PC-9 (cell line): ENCODE results near the gene C1orf74.

Source experiments
- EZH2 ChIP-seq: fragments of 200-600 bp; sonication (generic); IDR thresholded peaks from 2 replicates; pipeline ENCODE4 v1.8.0; 2017; ENCODE audit warnings: antibody characterized with exemption, low read depth
- TF ChIP-seq, protein P1 (sequence below): fragments of 200-600 bp; sonication (generic); conservative IDR thresholded peaks from 2 replicates; pipeline ENCODE4 v1.6.1; 2017; ENCODE audit warnings: mixed run types, antibody characterized with exemption, mild to moderate bottlenecking, moderate library complexity

DNA sequence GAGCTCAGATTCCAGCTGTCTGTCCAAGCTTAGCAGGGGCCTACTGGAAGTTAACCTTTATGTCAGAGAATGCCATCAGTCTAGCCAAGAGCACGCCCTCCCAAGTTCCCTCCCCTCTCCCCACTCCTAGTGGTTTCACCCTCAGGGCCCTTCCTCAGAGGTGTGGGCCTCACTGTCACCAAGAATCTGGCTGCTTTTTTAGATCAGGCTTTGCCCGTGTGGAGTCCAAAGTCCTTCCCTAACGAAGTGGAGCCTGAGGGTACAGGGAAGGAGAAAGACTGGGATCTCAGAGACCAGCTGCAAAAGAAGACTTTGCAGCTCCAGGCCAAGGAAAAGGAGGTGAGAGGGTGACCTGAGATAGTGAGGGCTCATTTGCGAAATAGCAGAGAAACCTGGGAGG lies 4.1 kb downstream of the C1orf74 start:
- TF ChIP-seq, protein P1, sequence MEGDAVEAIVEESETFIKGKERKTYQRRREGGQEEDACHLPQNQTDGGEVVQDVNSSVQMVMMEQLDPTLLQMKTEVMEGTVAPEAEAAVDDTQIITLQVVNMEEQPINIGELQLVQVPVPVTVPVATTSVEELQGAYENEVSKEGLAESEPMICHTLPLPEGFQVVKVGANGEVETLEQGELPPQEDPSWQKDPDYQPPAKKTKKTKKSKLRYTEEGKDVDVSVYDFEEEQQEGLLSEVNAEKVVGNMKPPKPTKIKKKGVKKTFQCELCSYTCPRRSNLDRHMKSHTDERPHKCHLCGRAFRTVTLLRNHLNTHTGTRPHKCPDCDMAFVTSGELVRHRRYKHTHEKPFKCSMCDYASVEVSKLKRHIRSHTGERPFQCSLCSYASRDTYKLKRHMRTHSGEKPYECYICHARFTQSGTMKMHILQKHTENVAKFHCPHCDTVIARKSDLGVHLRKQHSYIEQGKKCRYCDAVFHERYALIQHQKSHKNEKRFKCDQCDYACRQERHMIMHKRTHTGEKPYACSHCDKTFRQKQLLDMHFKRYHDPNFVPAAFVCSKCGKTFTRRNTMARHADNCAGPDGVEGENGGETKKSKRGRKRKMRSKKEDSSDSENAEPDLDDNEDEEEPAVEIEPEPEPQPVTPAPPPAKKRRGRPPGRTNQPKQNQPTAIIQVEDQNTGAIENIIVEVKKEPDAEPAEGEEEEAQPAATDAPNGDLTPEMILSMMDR, result no peak
- TF ChIP-seq EZH2, result no peak
